Stimulated activated CD4-positive, alpha-beta T cell treated with anti-CD3 and anti-CD28 coated beads, Interleukin-4, amount 100 ng/mL, for 4 hours (primary cell): Measurements from ENCODE around the gene ILRUN.
"Not testable (repeated sequence)": the region's sequence is repeated elsewhere in the genome, so short reads cannot be mapped to it uniquely, and the experiment has no call there.

Source experiments
- DNase-seq, 2 experiments: peaks; one replicate each; pipeline ENCODE4 v3.0.0-alpha.2; 2020

The ILRUN gene

GRCh38 chr6:34696189-34696738, 303 bp downstream of the ILRUN start:
- DNase-seq: no peak

- DNase-seq: no peak
Observed at GRCh38 chr6:34695729-34696188, 808 bp downstream of the ILRUN start.

- DNase-seq: no peak
Observed at GRCh38 chr6:34692280-34692679, 4.3 kb downstream of the ILRUN start.

GRCh38 chr6:34689742-34690141, 6.8 kb downstream of the ILRUN start:
- DNase-seq: no peak

GRCh38 chr6:34688956-34689355, 7.6 kb downstream of the ILRUN start:
- no peak for DNase-seq

GRCh38 chr6:34684919-34685318, 11.6 kb downstream of the ILRUN start:
- no peak for DNase-seq

- no peak for DNase-seq
Observed at GRCh38 chr6:34684364-34684763, 12.2 kb downstream of the ILRUN start.

GRCh38 chr6:34680802-34681515, 15.6 kb downstream of the ILRUN start:
- no peak for DNase-seq

GRCh38 chr6:34680313-34680712, 16.3 kb downstream of the ILRUN start:
- DNase-seq: not testable (repeated sequence)

- no peak for DNase-seq
Observed at GRCh38 chr6:34679552-34680253, 16.9 kb downstream of the ILRUN start.

- DNase-seq: no peak
Observed at GRCh38 chr6:34676140-34676539, 20.4 kb downstream of the ILRUN start.

- DNase-seq: not testable (repeated sequence)
Observed at GRCh38 chr6:34674930-34675329, 21.6 kb downstream of the ILRUN start.

GRCh38 chr6:34674268-34674639, 22.3 kb downstream of the ILRUN start:
- DNase-seq: no peak

GRCh38 chr6:34673064-34673463, 23.5 kb downstream of the ILRUN start:
- DNase-seq: no peak

- no peak for DNase-seq
Observed at GRCh38 chr6:34672657-34673043, 23.9 kb downstream of the ILRUN start.

- peak; percentile 53 to 81 for DNase-seq
Observed at GRCh38 chr6:34671801-34672656, 24.5 kb downstream of the ILRUN start.

- DNase-seq: no peak
Observed at GRCh38 chr6:34671367-34671766, 25.2 kb downstream of the ILRUN start.

GRCh38 chr6:34668799-34669198, 27.8 kb downstream of the ILRUN start:
- not testable (repeated sequence) for DNase-seq

GRCh38 chr6:34667481-34668238, 28.9 kb downstream of the ILRUN start:
- DNase-seq: no peak

GRCh38 chr6:34665019-34665418, 31.5 kb downstream of the ILRUN start:
- no peak for DNase-seq

- DNase-seq: no peak
Observed at GRCh38 chr6:34664256-34664971, 32.2 kb downstream of the ILRUN start.

GRCh38 chr6:34663831-34664255, 32.7 kb downstream of the ILRUN start:
- no peak for DNase-seq
